ENCODE measurements around the gene PLCL2.
A peak's percentile ranks its signal among the peaks of the same experiment; 100 is the strongest.

PLCL2 gene

GRCh38 chr3:17055374-17056276, 170.9 kb downstream of the PLCL2 start:
- Histone ChIP-seq H3K9ac (ENCODE audit: low read depth, low read length) (no peak overlapping the region), H3K36me3 (ENCODE audit: insufficient read depth, low read length) (no peaks in the 10 kb centered on the region), H3K27me3 (ENCODE audit: control insufficient read depth, insufficient read depth, low read length) (no peaks in the 10 kb centered on the region), H3K9me3 (replicated peaks; ENCODE audit: low read length) (no peaks in the 10 kb centered on the region), H3K4me3 (ENCODE audit: low read length) (no peak overlapping the region), H3K4me2 (ENCODE audit: low read length) (no peak overlapping the region), H3K4me1 (ENCODE audit: control insufficient read depth, insufficient read depth, low read length) (no peaks in the 10 kb centered on the region)

- no peak overlapping the region for H3K9ac ChIP-seq (ENCODE audit: low read depth, low read length)
- no peak overlapping the region for H3K4me3 ChIP-seq (ENCODE audit: low read length)
- no peaks in the 10 kb centered on the region for H3K27me3 ChIP-seq (ENCODE audit: control insufficient read depth, insufficient read depth, low read length)
- H3K36me3 ChIP-seq (ENCODE audit: insufficient read depth, low read length): no peaks in the 10 kb centered on the region
- no peaks in the 10 kb centered on the region for H3K4me1 ChIP-seq (ENCODE audit: control insufficient read depth, insufficient read depth, low read length)
- no peaks in the 10 kb centered on the region for H3K9me3 ChIP-seq (replicated peaks; ENCODE audit: low read length)
- H3K4me2 ChIP-seq (ENCODE audit: low read length): no peak overlapping the region
Measured at GRCh38 chr3:17057321-17057720, 172.6 kb downstream of the PLCL2 start.

GRCh38 chr3:17059989-17060550, 175.3 kb downstream of the PLCL2 start:
- H3K36me3 ChIP-seq (ENCODE audit: insufficient read depth, low read length): no peaks in the 10 kb centered on the region
- no peak overlapping the region for H3K4me2 ChIP-seq (ENCODE audit: low read length)
- no peak overlapping the region for H3K9ac ChIP-seq (ENCODE audit: low read depth, low read length)
- H3K9me3 ChIP-seq (replicated peaks; ENCODE audit: low read length): no peaks in the 10 kb centered on the region
- H3K4me1 ChIP-seq (ENCODE audit: control insufficient read depth, insufficient read depth, low read length): no peaks in the 10 kb centered on the region
- no peak overlapping the region for H3K4me3 ChIP-seq (ENCODE audit: low read length)
- no peaks in the 10 kb centered on the region for H3K27me3 ChIP-seq (ENCODE audit: control insufficient read depth, insufficient read depth, low read length)

- H3K36me3 ChIP-seq (ENCODE audit: insufficient read depth, low read length): no peaks in the 10 kb centered on the region
- no peak overlapping the region for H3K4me3 ChIP-seq (ENCODE audit: low read length)
- H3K27me3 ChIP-seq (ENCODE audit: control insufficient read depth, insufficient read depth, low read length): no peaks in the 10 kb centered on the region
- no peaks in the 10 kb centered on the region for H3K9me3 ChIP-seq (replicated peaks; ENCODE audit: low read length)
- no peak overlapping the region for H3K9ac ChIP-seq (ENCODE audit: low read depth, low read length)
- no peak overlapping the region for H3K4me2 ChIP-seq (ENCODE audit: low read length)
- H3K4me1 ChIP-seq (ENCODE audit: control insufficient read depth, insufficient read depth, low read length): no peaks in the 10 kb centered on the region
Measured at GRCh38 chr3:17061005-17061404, 176.2 kb downstream of the PLCL2 start.

- no peaks in the 10 kb centered on the region for H3K27me3 ChIP-seq (ENCODE audit: control insufficient read depth, insufficient read depth, low read length)
- no peaks in the 10 kb centered on the region for H3K4me1 ChIP-seq (ENCODE audit: control insufficient read depth, insufficient read depth, low read length)
- no peaks in the 10 kb centered on the region for H3K36me3 ChIP-seq (ENCODE audit: insufficient read depth, low read length)
- H3K9me3 ChIP-seq (replicated peaks; ENCODE audit: low read length): no peaks in the 10 kb centered on the region
- H3K4me3 ChIP-seq (ENCODE audit: low read length): no peak overlapping the region
- H3K9ac ChIP-seq (ENCODE audit: low read depth, low read length): no peak overlapping the region
- no peak overlapping the region for H3K4me2 ChIP-seq (ENCODE audit: low read length)
Measured at GRCh38 chr3:17062736-17063135, 178.0 kb downstream of the PLCL2 start.

GRCh38 chr3:17063596-17063995, 178.8 kb downstream of the PLCL2 start:
- H3K4me1 ChIP-seq (ENCODE audit: control insufficient read depth, insufficient read depth, low read length): no peaks in the 10 kb centered on the region
- no peak overlapping the region for H3K9ac ChIP-seq (ENCODE audit: low read depth, low read length)
- H3K27me3 ChIP-seq (ENCODE audit: control insufficient read depth, insufficient read depth, low read length): no peaks in the 10 kb centered on the region
- H3K9me3 ChIP-seq (replicated peaks; ENCODE audit: low read length): no peaks in the 10 kb centered on the region
- H3K4me2 ChIP-seq (ENCODE audit: low read length): no peak overlapping the region
- no peak overlapping the region for H3K4me3 ChIP-seq (ENCODE audit: low read length)
- no peaks in the 10 kb centered on the region for H3K36me3 ChIP-seq (ENCODE audit: insufficient read depth, low read length)

- no peak overlapping the region for H3K4me2 ChIP-seq (ENCODE audit: low read length)
- no peak overlapping the region for H3K4me3 ChIP-seq (ENCODE audit: low read length)
- H3K9me3 ChIP-seq (replicated peaks; ENCODE audit: low read length): no peaks in the 10 kb centered on the region
- H3K27me3 ChIP-seq (ENCODE audit: control insufficient read depth, insufficient read depth, low read length): no peaks in the 10 kb centered on the region
- no peaks in the 10 kb centered on the region for H3K36me3 ChIP-seq (ENCODE audit: insufficient read depth, low read length)
- no peaks in the 10 kb centered on the region for H3K4me1 ChIP-seq (ENCODE audit: control insufficient read depth, insufficient read depth, low read length)
- no peak overlapping the region for H3K9ac ChIP-seq (ENCODE audit: low read depth, low read length)
Measured at GRCh38 chr3:17065315-17065714, 180.6 kb downstream of the PLCL2 start.

GRCh38 chr3:17065881-17066280, 181.1 kb downstream of the PLCL2 start:
- Histone ChIP-seq H3K9ac (ENCODE audit: low read depth, low read length) (no peak overlapping the region), H3K4me1 (ENCODE audit: control insufficient read depth, insufficient read depth, low read length) (peaks cover 5% of the 10 kb centered on the region), H3K4me3 (ENCODE audit: low read length) (no peak overlapping the region), H3K27me3 (ENCODE audit: control insufficient read depth, insufficient read depth, low read length) (no peaks in the 10 kb centered on the region), H3K4me2 (ENCODE audit: low read length) (no peak overlapping the region), H3K9me3 (replicated peaks; ENCODE audit: low read length) (no peaks in the 10 kb centered on the region), H3K36me3 (ENCODE audit: insufficient read depth, low read length) (no peaks in the 10 kb centered on the region)

- Histone ChIP-seq H3K9me3 (replicated peaks; ENCODE audit: low read length) (no peaks in the 10 kb centered on the region), H3K36me3 (ENCODE audit: insufficient read depth, low read length) (no peaks in the 10 kb centered on the region), H3K27me3 (ENCODE audit: control insufficient read depth, insufficient read depth, low read length) (no peaks in the 10 kb centered on the region), H3K4me2 (ENCODE audit: low read length) (no peak overlapping the region), H3K9ac (ENCODE audit: low read depth, low read length) (no peak overlapping the region), H3K4me1 (ENCODE audit: control insufficient read depth, insufficient read depth, low read length) (peaks cover 8% of the 10 kb centered on the region), H3K4me3 (ENCODE audit: low read length) (no peak overlapping the region)
Measured at GRCh38 chr3:17069754-17070153, 185.0 kb downstream of the PLCL2 start.

GRCh38 chr3:17070161-17070959, 185.6 kb downstream of the PLCL2 start:
- H3K4me3 ChIP-seq (ENCODE audit: low read length): no peak overlapping the region
- peak overlapping the region; percentile 28 for H3K4me2 ChIP-seq (ENCODE audit: low read length)
- H3K27me3 ChIP-seq (ENCODE audit: control insufficient read depth, insufficient read depth, low read length): no peaks in the 10 kb centered on the region
- H3K9ac ChIP-seq (ENCODE audit: low read depth, low read length): no peak overlapping the region
- peaks cover 8% of the 10 kb centered on the region for H3K4me1 ChIP-seq (ENCODE audit: control insufficient read depth, insufficient read depth, low read length)
- H3K36me3 ChIP-seq (ENCODE audit: insufficient read depth, low read length): no peaks in the 10 kb centered on the region
- no peaks in the 10 kb centered on the region for H3K9me3 ChIP-seq (replicated peaks; ENCODE audit: low read length)

- H3K4me3 ChIP-seq (ENCODE audit: low read length): no peak overlapping the region
- no peak overlapping the region for H3K4me2 ChIP-seq (ENCODE audit: low read length)
- H3K9ac ChIP-seq (ENCODE audit: low read depth, low read length): no peak overlapping the region
Measured at GRCh38 chr3:17074559-17074958, 189.8 kb downstream of the PLCL2 start.

More at GRCh38 chr3:17074559-17074958, 189.8 kb downstream of the PLCL2 start:
- Histone ChIP-seq H3K9me3 (replicated peaks; ENCODE audit: low read length) (no peaks in the 10 kb centered on the region), H3K4me1 (ENCODE audit: control insufficient read depth, insufficient read depth, low read length) (peaks cover 8% of the 10 kb centered on the region), H3K27me3 (ENCODE audit: control insufficient read depth, insufficient read depth, low read length) (no peaks in the 10 kb centered on the region), H3K36me3 (ENCODE audit: insufficient read depth, low read length) (no peaks in the 10 kb centered on the region)
